Stimulated activated CD4-positive, alpha-beta T cell treated with anti-CD3 and anti-CD28 coated beads, TNF-alpha, amount 100 ng/mL, for 1 hour (primary cell): ENCODE results near the gene CTSK.
"Not testable (repeated sequence)": the region's sequence is repeated elsewhere in the genome, so short reads cannot be mapped to it uniquely, and the experiment has no call there.

Source experiments
- DNase-seq, 3 donors: peaks; one replicate each; pipeline ENCODE4 v3.0.0-alpha.2; 2020; ENCODE audit warnings: low read depth in 3 of 3, low spot score in 1 of 3

The CTSK gene

DNA sequence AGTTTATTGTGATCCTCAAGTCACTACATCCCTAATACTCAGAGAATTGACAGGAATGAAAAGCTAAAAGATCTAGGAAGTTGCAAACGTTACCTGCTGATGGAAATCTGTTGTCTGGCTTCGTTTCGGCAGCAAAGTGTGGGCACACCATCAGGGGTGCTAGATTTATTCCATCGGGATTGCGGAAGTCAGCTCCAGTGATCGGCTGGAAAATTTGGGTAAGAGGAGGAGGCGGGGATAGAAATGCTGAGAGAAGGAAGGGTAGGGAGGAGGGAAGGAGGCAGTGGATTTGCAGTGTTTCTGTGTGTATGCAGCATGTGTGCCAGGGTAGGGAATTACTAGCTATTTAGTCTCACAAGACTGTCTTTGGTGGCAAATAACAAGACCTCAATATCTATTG lies at the start of gene CTSK:
Gene CTSK (minus strand): TSS at position 140 of the 400 bp plus-strand sequence. CDS start 1,455 bp downstream, outside the sequence.
- DNase-seq = no peak

DNA sequence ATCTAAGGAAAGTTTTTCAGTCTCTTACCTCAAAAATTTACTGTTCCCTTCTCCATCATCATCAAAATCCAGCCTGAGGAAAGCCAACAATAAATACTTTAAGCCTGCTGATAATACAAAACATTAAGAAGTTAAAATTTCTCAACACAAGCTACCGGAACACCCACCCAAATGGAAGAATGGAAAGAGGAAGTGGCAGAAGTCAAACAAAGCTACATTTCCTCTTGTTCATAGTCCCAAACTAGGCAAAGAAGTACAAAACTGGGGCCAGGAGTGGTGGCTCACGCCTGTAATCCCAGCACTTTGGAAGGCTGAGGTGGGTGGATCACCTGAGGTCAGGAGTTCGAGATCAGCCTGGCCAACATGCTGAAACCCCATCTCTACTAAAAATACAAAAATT lies 44.7 kb upstream of the CTSK start:
- not testable (repeated sequence) for DNase-seq

DNA sequence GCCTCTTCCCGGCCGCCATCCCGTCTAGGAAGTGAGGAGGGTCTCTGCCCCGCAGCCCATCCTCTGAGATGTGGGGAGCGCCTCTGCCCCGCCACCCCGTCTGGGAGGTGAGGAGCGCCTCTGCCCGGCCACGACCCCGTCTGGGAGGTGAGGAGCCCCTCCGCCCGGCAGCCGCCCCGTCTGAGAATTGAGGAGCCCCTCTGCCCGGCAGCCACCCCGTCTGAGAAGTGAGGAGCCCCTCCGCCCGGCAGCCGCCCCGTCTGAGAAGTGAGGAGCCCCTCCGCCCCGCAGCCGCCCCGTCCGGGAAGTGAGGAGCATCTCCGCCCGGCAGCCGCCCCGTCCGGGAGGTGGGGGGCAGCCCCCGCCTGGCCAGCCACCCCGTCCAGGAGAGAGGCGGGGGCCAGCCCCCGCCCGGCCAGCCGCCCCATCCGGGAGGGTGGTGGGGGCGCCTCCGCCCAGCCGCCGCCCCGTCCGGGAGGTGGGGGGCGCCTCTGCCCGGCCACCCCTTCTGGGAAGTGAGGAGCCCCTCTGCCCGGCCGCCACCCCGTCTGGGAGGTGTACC lies 42.8 kb upstream of the CTSK start:
- DNase-seq = not testable (repeated sequence)

DNA sequence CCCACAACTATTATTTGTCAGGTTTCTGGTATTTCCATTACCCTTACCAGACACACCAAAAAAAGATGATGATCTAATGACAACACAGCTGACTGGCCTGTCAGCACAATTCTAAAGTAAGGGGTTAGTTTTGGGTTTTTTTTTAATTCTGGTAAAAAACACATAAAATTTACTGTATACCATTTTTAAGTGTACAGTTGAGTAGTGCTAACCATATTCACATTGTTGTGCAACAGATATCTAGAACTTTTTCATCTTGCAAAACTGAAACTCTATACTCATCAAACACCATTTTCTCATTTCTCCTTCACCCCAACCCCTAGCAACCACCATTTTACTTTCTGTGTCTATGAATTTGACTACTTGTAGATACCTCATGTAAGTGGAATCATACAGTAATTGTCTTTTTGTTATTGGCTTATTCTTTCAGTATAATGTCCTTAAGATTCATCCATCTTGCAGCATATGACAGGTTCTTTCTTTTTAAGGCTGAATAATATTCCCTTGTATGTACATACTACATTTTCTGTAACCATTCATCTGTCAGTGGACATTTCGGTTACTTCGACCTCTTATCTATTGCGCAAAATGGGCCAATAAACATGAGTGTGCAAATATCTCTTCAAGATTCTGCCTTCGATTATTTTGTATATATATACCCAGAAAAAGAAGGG lies 38.5 kb upstream of the CTSK start:
- DNase-seq = no peak

DNA sequence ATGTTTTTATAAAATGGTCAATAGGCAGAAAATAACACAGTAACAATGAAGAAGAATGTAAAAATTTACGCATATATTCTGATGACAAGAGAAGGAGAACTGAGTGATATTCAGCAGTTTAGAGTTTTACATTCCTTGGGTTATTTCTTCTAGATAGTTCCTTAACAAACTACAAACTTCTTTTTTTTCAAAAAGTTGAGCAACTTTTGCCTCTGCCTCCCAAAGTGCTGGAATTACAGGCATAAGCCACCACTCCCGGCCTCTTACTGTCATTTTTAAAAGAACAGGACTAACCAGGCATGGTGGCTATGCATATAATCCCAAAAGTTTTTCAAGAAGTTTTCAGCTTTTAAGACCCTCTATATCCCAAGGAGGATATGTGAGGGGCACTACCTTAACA lies 35.4 kb upstream of the CTSK start:
- no peak for DNase-seq

DNA sequence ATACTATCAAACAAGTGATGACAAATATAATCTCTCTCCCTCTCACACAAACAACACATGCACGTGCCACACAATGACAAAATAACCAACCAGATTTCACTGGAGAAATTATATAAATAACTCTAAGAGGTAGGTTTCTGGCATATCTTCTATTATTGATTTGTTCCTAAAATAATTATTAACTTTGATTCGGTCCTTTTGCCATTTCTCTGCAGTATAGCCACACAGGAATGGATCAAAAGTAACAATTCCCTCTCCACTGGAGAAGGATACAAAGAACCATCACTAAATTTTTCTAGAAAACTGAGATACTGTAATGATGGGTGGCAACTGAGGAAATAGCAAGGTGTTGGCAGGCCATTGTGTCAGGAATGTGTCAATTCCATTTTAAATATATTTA lies 34.9 kb upstream of the CTSK start:
- DNase-seq = no peak

DNA sequence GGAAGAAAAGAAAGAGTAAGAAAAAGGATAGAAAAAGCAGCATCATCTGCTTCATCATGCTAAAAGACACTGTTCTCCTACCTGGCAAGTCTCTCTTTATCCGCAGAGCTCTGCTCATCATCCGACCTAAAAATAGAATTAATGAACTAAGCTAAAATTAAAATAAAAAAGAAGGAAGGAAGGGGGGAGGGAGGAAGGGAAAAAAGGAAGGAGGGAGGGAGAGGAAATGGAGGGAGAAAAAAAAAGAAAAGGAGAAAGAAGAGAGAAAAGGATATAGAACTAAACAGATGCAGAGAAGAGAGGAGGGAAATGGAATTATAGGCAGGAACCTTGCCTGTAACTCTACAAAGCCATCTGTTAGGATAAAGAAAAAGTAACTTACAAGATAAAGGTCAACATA lies 34.3 kb upstream of the CTSK start:
- DNase-seq = no peak

DNA sequence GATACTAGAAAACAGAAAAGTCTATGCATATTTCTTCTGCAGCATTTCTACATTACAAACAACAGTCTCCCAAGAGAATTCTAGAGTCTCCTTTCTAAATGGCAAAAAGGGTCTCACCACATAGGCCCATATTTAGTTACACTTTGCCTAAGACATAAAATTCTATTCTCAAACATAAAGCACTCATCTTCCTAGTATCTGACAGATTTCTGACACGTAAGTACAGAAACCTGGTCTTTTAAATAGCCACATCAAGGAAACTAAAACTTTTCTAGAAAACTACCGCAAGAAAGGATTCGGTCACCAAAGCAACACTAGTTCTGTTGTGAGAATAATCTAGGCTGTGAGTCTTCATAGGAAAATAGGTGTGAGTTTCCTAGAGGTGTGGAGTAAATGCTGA lies 33.6 kb upstream of the CTSK start:
- no peak for DNase-seq

DNA sequence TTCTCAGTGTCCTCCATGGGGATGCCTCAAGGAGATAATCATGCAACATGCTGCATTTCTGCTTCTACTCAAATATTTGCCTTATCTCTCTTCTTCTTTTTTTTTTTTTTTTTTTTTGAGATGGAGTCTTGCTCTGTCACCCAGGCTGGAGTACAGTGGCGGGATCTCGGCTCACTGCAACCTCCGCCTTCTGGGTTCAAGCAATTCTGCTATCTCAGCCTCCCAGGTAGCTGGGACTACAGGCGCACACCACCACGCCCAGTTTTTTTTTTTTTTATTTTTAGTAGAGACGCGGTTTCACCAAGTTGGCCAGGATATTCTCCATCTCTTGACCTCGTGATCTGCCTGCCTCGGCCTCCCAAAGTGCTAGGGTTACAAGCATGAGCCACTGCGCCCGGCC lies 32.8 kb upstream of the CTSK start:
- DNase-seq = not testable (repeated sequence)

DNA sequence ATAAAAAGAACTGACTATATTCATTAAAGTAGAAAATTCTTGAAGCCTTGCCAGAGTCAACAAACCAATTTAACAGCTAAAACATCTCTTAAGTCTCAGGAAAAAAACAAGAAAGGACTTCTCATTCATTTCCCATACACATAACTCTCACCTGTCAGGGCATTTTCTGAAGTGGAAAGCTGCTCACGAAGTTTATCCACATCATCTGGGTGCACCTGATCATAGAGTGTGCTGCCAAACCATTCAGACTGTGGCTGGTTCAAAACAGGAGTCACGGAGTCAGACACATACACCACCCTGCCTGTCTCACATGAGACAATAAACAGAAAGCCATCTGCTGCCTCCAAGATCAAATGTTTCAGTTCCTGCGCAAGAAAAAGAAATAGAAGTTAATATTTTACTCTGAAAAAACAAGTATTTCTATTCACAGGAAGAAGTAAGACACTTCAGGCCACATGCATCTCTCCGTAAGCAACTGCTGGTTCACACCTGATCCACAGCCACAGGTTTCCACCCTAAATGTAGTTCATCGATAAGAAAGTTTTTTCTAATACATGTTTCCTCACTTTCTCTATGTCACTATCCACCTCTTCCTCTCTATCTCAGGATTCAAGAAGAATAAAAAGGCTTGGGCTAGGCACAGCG lies 28.2 kb upstream of the CTSK start:
- no peak for DNase-seq

DNA sequence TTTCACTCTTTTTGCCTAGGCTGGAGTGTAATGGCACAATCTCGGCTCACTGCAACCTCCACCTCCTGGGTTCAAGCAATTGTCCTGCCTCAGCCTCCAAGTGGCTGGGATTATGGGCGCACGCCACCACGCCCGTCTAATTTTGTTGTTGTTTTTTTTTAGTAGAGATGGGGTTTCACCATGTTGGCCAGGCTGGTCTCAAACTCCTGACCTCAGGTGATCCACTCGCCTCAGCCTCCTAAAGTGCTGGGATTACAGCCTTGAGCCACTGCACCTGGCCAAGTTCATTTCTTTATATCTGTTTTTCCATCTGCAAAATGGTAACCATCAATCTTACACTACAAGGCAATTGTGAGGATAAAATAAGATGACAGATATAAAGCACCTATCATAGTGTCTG lies 25.9 kb upstream of the CTSK start:
- not testable (repeated sequence) for DNase-seq

DNA sequence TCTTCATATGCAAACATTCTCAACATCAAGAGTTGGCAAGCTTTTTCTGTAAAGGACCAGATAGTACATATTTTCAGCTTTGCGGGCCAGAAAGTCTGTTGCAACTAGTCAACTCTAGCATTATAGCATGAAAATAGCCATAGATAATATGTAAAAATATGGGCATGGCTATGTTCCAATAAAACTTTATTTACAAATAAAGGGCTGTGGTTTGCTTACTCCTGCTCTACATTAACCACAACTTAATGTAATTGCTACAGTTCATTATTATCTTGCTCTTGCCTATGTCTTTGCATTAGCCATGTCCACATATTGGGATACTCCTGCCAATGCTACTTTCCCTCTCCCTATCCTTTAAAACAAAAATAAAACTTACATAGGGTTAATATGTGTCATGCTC lies 24.5 kb upstream of the CTSK start:
- DNase-seq = no peak

DNA sequence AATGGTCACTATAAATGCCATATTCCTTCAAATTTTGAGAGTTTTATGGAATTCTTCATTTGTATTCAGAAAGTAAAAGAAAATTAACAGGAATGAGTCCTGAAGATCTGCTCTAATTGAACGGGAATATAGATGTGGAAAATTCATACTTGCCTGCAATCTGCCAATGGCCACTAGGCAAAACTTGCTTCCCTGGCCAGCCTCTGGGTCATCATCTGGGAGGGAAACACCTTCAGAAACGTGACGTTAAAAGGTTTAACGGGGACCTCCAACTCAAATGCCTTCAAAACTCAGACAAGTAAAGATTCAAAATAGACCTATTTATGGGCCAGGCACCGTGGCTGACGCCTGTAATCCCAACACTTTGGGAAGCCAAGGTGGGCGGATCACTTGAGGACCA lies 21.7 kb upstream of the CTSK start:
- DNase-seq = no peak

DNA sequence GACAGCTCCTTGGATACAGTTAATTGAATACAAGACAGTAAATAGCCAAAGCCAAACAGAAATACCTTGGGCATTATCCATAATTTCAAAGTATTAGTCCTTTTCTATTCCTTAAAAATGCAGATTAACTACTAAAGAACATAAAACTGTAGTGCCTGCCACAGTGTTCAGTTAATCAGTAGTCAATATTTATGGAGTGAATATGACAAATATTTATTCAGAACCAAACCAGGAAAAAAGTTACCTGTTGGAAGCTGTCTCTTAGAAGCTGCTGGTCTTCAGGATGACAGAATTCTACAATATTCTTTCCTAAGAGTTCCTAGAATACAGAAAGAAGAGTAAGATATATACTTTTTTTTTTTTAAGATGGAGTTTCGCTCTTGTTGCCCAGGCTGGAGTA lies 18.2 kb upstream of the CTSK start:
- no peak for DNase-seq

DNA sequence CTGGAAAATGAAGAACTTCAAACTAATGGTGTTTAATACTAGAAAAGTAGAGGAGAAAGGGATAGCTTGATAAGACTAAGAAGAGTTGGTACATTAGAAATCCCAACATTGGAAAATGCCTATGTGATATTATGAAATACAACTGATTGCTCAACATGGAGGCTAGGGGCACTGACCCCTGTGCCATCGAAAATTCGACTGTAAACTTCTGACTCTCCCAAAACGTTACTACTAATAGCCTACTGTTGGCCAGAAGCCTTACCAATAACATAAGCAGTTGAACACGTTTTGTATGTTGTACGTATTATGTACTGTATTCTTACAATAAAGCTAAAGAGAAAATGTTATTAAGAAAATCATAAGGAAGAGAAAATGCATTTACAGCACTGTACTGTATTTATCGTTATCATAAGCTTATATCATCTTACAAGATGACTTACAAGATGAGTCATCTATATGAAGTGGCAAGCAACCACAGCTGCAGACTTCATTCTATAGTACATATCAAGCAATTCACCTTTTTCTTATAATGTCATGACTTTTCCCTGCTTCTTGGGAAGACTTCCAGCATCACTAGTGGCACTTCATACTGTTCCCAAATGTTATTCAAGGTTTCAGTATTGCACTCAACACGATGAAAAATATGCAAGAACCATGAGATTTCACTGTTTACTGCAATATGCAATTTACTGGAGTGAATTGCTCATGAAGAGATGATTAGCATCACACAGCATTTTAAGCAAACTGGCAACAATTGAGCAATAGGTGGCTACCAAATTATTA lies 12.9 kb upstream of the CTSK start:
- no peak for DNase-seq

DNA sequence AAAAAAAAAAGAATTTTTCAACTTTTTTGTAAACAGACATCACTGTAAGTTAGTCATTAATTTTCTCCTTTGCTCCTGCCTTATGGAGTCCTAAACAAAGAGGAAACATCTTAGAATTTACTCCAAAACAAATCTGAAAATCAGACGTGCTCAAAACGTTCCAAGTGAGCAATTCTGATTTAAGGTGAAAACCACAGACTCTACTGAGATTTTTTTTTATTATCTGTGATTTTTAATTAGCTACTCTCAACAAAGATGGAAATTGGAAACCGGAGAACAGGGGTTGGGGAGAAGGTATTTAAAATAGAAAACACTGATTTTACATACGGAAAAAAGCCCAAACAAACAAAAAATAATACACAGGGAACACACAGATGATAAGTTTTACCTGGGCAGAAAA lies 7.8 kb upstream of the CTSK start:
- DNase-seq = no peak

DNA sequence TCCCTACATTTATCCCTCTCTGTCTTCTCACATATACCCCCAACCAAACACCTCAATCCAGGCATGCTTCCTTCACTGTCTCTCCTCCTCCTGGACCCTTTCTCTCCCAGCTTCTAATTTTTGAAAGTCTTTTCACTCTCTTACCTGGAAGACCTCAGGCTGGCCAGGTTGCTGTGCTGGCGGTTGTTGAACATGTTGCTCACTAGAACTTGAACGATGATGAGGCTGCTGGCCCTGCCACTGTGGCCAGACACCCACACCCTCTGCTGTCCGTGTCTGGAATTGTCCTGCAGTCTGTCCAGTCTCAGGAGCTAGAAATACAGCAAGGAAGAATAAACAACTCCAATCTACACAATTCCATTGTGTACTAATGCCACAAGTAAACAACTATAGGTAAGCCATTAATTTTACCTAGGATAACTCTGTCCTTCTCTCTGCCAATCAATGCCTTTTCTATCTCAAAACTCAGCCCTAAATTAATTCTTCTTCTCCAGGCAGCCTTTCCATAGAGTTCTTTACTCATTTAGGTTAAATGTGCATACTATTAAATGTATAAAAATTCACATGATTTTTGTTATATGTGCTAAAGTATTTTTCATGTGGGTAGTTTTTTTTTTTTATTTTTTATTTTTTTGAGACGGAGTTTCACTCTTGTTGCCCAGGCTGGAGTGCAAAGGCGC lies 5.1 kb upstream of the CTSK start:
- DNase-seq = no peak

DNA sequence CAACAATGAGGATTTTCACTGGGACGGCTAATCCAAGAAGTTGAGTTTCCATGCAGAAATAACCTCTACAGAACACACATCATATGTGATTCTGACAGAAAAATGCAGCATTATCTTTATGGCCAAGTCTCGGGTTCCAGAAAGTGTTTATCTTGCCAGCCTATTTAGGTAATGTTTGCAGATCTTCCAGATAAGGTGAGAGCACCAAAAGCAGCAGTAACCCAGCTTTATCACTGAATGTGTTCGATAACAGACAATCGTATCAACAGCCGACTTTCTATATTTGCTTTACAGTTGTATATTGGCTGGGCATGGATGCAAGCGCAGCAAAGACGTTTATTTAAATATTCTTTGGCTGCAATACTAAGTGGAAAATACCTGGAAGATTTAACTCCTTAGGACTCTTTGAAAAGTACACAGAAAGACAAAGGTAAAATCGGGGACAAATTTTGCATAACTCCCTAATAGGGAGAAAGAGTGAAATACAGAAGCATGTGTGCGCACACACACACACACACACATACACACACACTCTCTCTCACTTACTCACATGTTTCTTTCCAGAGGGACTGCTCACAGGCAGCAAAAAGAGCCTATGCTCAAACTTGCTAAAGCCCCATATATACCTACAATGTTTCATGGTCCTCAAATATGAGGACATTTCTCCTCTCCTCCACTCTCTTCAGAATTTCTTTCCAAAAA lies 3.0 kb upstream of the CTSK start:
- DNase-seq = no peak

DNA sequence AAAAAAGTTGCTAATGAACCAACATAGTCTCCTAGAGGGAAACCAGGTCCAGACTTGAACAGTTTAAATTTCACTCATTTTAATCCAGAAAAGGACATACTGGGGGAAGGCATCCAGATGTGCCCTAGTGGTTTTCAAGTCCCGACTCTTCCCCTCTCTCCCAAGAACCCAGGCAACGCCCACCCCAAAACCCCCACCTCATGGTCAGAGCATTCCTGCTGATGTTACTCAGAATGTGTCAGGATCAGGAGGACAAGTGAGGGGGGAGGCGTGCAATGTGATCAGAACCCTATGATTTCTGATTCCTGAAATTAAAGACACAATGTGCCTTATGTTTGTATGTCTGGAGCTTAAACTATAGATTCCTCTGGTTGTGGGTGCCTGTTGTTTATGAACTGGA lies 1.6 kb upstream of the CTSK start:
- DNase-seq = no peak

DNA sequence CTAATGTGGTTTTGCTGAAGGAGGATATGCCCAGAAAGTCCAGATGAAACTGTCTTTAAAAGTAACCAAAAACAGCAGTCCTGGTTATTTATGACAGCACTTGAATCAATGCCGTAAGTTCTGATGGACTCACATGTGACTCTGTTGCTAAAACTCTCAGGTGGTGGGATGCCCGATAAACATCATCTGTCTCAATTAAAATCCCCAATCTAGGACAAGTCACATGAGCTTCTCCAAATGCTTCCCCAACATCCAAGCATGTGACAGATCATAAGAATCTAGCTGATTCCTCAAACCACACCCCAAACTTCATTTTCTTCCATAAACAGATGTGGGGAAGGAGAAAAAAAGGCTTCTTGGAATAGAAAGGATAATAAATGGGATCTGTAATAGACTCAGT lies 786 bp upstream of the CTSK start:
- DNase-seq = no peak
